ENCODE data around the gene ITGAL. TPM values are rescaled to one million over a fixed set of nuclear protein-coding genes. Genes with fewer than 3 reads are reported as not detected.
A peak's percentile ranks its signal among the peaks of the same experiment; 100 is the strongest.
"Not testable (repeated sequence)": the region's sequence is repeated elsewhere in the genome, so short reads cannot be mapped to it uniquely, and the experiment has no call there.

The ITGAL gene
- total RNA-seq, 2 experiments from 2014 or later = 458 to 471 TPM

DNA sequence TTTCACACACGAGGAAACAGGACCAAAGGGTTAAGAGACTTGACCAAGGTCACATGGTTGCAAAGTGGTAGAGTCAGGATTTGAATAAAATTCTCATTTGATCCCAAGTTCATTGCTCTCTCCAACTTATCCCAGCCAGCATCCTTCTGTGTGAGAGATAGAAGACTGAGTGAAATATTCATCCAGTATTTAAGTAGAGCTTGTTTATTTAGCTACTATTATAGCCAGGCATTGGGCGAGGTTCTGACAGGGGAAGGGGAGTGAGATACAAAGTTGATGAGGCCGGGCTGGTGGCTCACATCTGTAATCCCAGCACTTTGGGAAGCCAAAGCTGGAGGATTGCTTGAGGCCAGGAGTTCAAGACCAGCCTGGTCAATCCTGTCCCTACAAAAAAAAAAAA, 4.4 kb downstream of the ITGAL start:
- Mint-ChIP-seq H3K4me3 (no peak overlapping the region), H3K36me3 (ENCODE audit: low read depth) (peaks cover 77% of the 10 kb centered on the region), H3K27me3 (ENCODE audit: low read depth) (no peaks in the 10 kb centered on the region), H3K4me1 (ENCODE audit: low read depth) (peaks cover 60% of the 10 kb centered on the region), H3K27ac (peak overlapping the region; percentile 77), H3K9me3 (ENCODE audit: insufficient read depth) (no peaks in the 10 kb centered on the region)
- DNase-seq (no peak), ATAC-seq (no peak)
- ChIA-PET POLR2A (interaction anchor here (1.8 to 2.9 kb wide), 2 partner anchors 17 to 27 kb away, joined by 8 to 20 read pairs; no protein-coding TSS in a partner anchor), CTCF (interaction anchor here (1.2 to 10.5 kb wide), 3 partner anchors 10 to 47 kb away, joined by 3 to 139 read pairs (median 80); partner anchors contain the start of genes DCTPP1 and SEPHS2)

DNA sequence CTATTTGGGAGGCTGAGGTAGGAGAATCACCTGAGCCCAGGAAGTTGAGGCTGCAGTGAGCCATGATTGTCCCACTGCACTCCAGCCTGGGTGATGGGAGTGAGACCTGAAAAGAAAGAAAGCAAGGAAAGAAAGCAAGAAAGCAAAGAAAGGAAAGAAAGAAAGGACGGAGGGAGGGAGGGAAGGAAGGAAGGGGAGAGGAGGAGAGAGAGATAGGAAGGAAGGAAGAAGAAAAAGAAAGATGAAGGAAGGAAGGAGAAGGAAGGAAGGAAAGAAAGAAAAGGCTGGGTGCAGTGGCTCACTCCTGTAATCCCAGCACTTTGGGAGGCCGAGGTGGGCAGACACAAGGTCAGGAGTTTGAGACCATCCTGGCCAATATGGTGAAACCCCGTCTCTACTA, 5.2 kb downstream of the ITGAL start:
- peaks cover 62% of the 10 kb centered on the region for H3K4me1 Mint-ChIP-seq (ENCODE audit: low read depth)
- ChIA-PET CTCF (interaction anchor here (1.2 to 10.5 kb wide), 3 partner anchors 9 to 47 kb away, joined by 3 to 139 read pairs (median 80); partner anchors contain the start of genes DCTPP1 and SEPHS2), POLR2A (interaction anchor here (2.9 kb wide), 1 partner anchor 28 kb away, joined by 20 read pairs; no protein-coding TSS in a partner anchor)
- not testable (repeated sequence) for H3K27me3 Mint-ChIP-seq (ENCODE audit: low read depth); DNase-seq; ATAC-seq; H3K4me3 Mint-ChIP-seq; H3K9me3 Mint-ChIP-seq (ENCODE audit: insufficient read depth)
- H3K36me3 Mint-ChIP-seq (ENCODE audit: low read depth) = peaks cover 80% of the 10 kb centered on the region
- peak overlapping the region; percentile 77 for H3K27ac Mint-ChIP-seq

DNA sequence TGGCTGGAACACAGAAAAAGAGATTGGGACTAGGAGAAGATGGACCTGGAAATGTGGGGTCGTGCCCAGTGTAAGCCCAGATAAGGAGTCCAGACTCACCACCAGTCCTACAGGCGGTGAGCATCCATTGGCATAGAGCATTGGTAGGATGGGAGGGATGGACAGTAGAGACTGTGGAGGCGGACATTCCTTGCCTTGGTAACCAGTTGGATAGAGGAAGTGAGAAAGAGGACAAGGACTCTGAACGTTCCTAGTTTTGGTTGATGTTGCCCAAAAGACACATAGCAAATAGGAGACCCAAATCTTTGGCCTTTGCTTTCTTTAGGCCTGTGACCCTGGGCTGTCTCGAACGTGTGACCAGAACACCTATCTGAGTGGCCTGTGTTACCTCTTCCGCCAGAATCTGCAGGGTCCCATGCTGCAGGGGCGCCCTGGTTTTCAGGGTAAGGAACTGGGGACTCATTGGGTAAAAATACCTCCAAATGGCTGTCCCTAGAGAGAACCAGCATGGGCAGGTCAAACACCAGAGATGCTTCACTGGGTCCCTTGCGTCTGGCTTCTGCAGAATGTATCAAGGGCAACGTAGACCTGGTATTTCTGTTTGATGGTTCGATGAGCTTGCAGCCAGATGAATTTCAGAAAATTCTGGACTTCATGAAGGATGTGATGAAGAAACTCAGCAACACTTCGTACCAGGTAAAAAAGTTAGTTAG, 6.4 kb downstream of the ITGAL start:
- Mint-ChIP-seq H3K4me1 (ENCODE audit: low read depth) (peaks cover 70% of the 10 kb centered on the region), H3K9me3 (ENCODE audit: insufficient read depth) (no peaks in the 10 kb centered on the region), H3K27ac (peak overlapping the region; percentile 80), H3K36me3 (ENCODE audit: low read depth) (peaks cover 78% of the 10 kb centered on the region), H3K4me3 (peak overlapping the region; percentile 34), H3K27me3 (ENCODE audit: low read depth) (no peaks in the 10 kb centered on the region)
- ChIA-PET POLR2A (interaction anchor here (1.0 to 2.1 kb wide), 5 partner anchors 12 to 57 kb away, joined by 4 to 11 read pairs (median 6); no protein-coding TSS in a partner anchor), CTCF (interaction anchor here (1.4 to 3.7 kb wide), 3 partner anchors 29 to 136 kb away, joined by 3 to 20 read pairs (median 19); partner anchors contain the start of gene DCTPP1)
- DNase-seq (no peak), ATAC-seq (no peak)

DNA sequence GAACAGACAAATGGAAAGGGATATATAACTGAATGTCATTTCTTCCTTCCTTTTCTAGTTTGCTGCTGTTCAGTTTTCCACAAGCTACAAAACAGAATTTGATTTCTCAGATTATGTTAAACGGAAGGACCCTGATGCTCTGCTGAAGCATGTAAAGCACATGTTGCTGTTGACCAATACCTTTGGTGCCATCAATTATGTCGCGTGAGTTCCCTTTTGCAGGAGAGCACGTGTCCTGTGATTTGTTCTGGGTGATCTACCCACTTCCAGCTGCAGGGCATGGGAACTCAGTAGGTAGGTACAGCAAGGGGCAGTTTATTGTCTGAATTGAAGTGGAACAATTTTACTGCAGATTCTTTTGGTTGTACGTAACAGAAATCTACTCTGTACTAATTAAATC, 8.8 kb downstream of the ITGAL start:
- CTCF ChIA-PET = interaction anchor here (0.8 to 3.7 kb wide), 7 partner anchors 15 to 117 kb away, joined by 3 to 20 read pairs (median 5); partner anchors contain the start of genes DCTPP1 and SEPHS2
- no peaks in the 10 kb centered on the region for H3K27me3 Mint-ChIP-seq (ENCODE audit: low read depth)
- DNase-seq (no peak), ATAC-seq (no peak)
- peaks cover 76% of the 10 kb centered on the region for H3K36me3 Mint-ChIP-seq (ENCODE audit: low read depth)
- POLR2A ChIA-PET = interaction anchor here (0.6 to 2.0 kb wide), 11 partner anchors 9 to 129 kb away, joined by 3 to 8 read pairs (median 5); partner anchors contain the start of genes DCTPP1, ITGAL and ZNF689
- H3K4me3 Mint-ChIP-seq = no peak overlapping the region
- H3K9me3 Mint-ChIP-seq (ENCODE audit: insufficient read depth) = no peaks in the 10 kb centered on the region
- H3K27ac Mint-ChIP-seq = peak overlapping the region; percentile 52
- peaks cover 66% of the 10 kb centered on the region for H3K4me1 Mint-ChIP-seq (ENCODE audit: low read depth)

DNA sequence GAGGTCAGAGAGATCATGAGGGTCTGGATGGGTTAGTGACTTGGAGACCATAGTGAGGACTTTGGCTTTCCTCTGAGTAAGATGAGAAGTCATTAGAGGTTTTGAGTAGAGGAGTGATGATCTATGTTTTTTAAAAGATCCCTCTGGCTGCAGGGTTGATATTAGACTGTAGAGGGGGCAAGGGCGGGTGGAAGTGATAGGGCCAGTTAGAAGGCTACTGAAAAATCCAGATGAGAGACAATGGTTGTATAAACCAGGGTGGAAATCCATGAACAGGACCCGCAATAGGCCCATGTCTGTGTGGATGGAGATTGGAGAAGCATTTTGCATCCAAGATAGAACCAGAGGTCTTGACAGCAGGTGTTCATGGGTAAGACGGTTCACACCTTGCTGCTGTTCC, 9.8 kb downstream of the ITGAL start:
- ChIA-PET POLR2A (interaction anchor here (1.3 to 1.6 kb wide), 2 partner anchors 9 to 43 kb away, joined by 5 to 6 read pairs; no protein-coding TSS in a partner anchor), CTCF (interaction anchor here (1.1 to 3.6 kb wide), 4 partner anchors 9 to 52 kb away, joined by 3 to 20 read pairs (median 6); partner anchors contain the start of gene DCTPP1)
- peaks cover 74% of the 10 kb centered on the region for H3K36me3 Mint-ChIP-seq (ENCODE audit: low read depth)
- H3K9me3 Mint-ChIP-seq (ENCODE audit: insufficient read depth) = no peaks in the 10 kb centered on the region
- peaks cover 63% of the 10 kb centered on the region for H3K4me1 Mint-ChIP-seq (ENCODE audit: low read depth)
- no peaks in the 10 kb centered on the region for H3K27me3 Mint-ChIP-seq (ENCODE audit: low read depth)
- DNase-seq (no peak), ATAC-seq (no peak)
- H3K4me3 Mint-ChIP-seq = no peak overlapping the region
- H3K27ac Mint-ChIP-seq = peak overlapping the region; percentile 40

DNA sequence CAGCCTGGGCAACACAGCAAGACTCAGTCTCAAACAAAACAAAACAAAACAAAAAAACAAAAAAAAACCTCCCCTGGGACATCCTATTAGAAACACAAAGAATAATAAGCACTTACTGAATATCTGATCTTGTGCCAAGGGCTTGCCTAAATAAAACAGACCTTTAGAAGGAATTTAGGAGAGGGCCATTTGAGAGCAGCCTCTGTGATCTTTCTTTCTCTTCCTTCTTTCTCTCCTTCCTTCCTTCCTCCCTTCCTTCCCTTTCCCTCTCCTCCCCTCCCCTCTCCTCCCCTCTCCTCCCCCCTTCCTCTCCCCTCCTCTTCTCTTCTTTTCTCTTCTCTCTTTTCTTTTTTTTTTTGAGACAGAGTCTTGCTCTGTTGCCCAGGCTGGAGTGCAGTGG, 12.3 kb downstream of the ITGAL start:
- DNase-seq = no peak
- ATAC-seq = no peak

DNA sequence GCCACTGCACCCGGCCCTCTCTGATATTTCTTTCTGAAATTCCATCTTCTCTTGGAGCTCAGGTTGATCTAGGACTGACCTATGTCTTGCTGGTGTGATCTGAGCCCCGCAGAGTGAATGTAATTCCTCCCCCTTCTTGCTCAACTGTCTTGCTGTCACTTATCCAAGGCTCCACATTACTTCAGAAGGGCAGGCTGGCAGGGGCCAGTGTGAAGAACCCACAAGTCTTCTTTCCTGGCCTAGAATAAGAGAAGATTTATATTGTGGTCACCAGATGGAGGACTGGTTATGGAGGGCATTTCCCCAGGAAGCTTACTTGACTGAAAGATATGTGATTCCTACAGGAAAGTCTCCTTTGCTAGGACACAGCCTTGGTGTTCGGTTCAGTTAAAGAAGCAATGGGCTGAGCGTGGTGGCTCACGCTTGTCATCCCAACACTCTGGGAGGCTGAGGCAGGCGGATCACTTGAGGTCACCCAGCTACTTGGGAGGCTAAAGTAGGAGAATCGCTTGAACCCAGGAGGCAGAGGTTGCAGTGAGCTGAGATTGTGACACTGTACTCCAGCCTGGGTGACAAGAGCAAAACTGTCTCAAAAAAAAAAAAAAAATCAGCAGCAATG, 13.4 kb downstream of the ITGAL start:
- no peak for ATAC-seq
- DNase-seq = no peak
- Mint-ChIP-seq H3K27ac (peak overlapping the region; percentile 77), H3K27me3 (ENCODE audit: low read depth) (no peaks in the 10 kb centered on the region), H3K4me1 (ENCODE audit: low read depth) (peaks cover 64% of the 10 kb centered on the region), H3K36me3 (ENCODE audit: low read depth) (peaks cover 79% of the 10 kb centered on the region), H3K9me3 (ENCODE audit: insufficient read depth) (no peaks in the 10 kb centered on the region), H3K4me3 (no peak overlapping the region)
- ChIA-PET CTCF (interaction anchor here (1.0 to 1.3 kb wide), 3 partner anchors 9 to 38 kb away, joined by 3 to 4 read pairs (median 3); no protein-coding TSS in a partner anchor), POLR2A (interaction anchor here (1.6 to 1.9 kb wide), 2 partner anchors 9 to 13 kb away, joined by 5 to 6 read pairs; no protein-coding TSS in a partner anchor)

More for the DNA sequence above, 12.3 kb downstream of the ITGAL start:
- H3K36me3 Mint-ChIP-seq (ENCODE audit: low read depth) = peaks cover 78% of the 10 kb centered on the region
- H3K4me1 Mint-ChIP-seq (ENCODE audit: low read depth) = peaks cover 64% of the 10 kb centered on the region
- ChIA-PET CTCF (interaction anchor here (1.6 to 1.8 kb wide), 2 partner anchors 13 to 55 kb away, joined by 5 to 9 read pairs; partner anchors contain the start of genes DCTPP1 and ITGAL), POLR2A (interaction anchor here (0.6 to 1.2 kb wide), 3 partner anchors 10 to 77 kb away, joined by 3 to 6 read pairs (median 4); no protein-coding TSS in a partner anchor)
- H3K4me3 Mint-ChIP-seq = no peak overlapping the region
- H3K27me3 Mint-ChIP-seq (ENCODE audit: low read depth) = no peaks in the 10 kb centered on the region
- no peak overlapping the region for H3K27ac Mint-ChIP-seq
- H3K9me3 Mint-ChIP-seq (ENCODE audit: insufficient read depth) = no peaks in the 10 kb centered on the region

DNA sequence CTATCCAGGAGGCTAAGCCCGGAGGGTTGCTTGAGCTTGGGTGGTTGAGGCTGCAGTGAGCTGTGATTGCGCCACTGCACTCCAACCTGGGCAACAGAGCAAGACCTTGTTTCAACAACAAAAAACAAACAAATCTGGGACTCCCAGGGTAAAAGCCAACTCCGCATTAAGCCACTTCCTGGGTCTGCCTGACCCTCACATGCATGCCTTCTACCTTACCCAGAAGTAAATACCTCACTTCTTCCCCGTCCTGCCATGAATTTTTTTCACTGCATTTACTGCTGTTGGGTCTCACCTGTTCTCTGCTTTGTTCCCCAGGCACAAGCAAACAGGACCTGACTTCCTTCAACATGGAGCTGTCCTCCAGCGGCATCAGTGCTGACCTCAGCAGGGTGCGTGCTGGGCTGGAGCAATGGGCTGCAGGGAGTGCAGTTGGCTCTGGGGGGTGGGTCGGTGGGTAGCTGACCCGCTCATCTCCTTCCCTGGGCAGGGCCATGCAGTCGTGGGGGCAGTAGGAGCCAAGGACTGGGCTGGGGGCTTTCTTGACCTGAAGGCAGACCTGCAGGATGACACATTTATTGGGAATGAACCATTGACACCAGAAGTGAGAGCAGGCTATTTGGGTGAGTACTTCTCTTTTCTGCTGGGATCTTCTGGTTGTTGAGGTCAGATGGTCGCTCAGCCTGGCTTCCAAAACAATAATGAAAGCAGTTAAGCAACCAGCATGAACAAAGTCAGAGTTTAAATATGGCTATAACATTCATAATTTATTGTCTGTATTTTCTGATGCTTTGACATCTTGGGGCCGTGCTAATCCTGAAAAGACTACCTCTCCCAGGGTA, 16.4 kb downstream of the ITGAL start:
- peaks cover 73% of the 10 kb centered on the region for H3K36me3 Mint-ChIP-seq (ENCODE audit: low read depth)
- no peak for ATAC-seq
- peaks cover 57% of the 10 kb centered on the region for H3K4me1 Mint-ChIP-seq (ENCODE audit: low read depth)
- H3K4me3 Mint-ChIP-seq = no peak overlapping the region
- no peaks in the 10 kb centered on the region for H3K9me3 Mint-ChIP-seq (ENCODE audit: insufficient read depth)
- POLR2A ChIA-PET = interaction anchor here (0.5 to 2.5 kb wide), 10 partner anchors 9 to 76 kb away, joined by 3 to 20 read pairs (median 4); no protein-coding TSS in a partner anchor
- DNase-seq = no peak
- H3K27ac Mint-ChIP-seq = peak overlapping the region; percentile 60
- CTCF ChIA-PET = interaction anchor here (2.6 kb wide), 1 partner anchor 59 kb away, joined by 15 read pairs; the partner anchor contains the start of gene DCTPP1
- no peaks in the 10 kb centered on the region for H3K27me3 Mint-ChIP-seq (ENCODE audit: low read depth)

DNA sequence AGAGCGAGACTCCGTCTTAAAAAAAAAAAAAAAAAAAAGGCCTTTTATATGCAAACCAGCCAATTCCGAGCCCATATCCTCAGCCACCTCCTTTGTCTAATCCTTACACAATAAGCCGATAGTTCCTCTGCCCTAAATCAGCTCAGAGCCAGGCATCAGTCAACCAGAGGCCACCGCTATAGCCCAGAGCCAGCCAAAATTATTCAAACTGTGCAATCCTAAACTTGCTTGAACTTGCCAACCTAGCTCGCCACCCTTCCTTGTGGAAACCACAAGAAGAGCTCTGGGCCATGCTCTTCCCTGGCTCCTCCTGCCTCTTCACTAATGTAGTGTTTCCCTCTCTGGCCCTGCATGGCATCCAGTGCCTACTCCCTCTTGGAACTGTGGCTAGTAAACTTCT, 17.7 kb downstream of the ITGAL start:
- H3K27ac Mint-ChIP-seq = peak overlapping the region; percentile 37
- ChIA-PET CTCF (interaction anchor here (1.8 to 2.6 kb wide), 2 partner anchors 60 to 67 kb away, joined by 4 to 15 read pairs; partner anchors contain the start of gene DCTPP1), POLR2A (interaction anchor here (1.2 to 2.5 kb wide), 4 partner anchors 10 to 17 kb away, joined by 3 to 20 read pairs (median 7); no protein-coding TSS in a partner anchor)
- H3K27me3 Mint-ChIP-seq (ENCODE audit: low read depth) = no peaks in the 10 kb centered on the region
- peaks cover 73% of the 10 kb centered on the region for H3K36me3 Mint-ChIP-seq (ENCODE audit: low read depth)
- H3K9me3 Mint-ChIP-seq (ENCODE audit: insufficient read depth) = no peaks in the 10 kb centered on the region
- DNase-seq = no peak
- H3K4me1 Mint-ChIP-seq (ENCODE audit: low read depth) = peaks cover 56% of the 10 kb centered on the region
- no peak for ATAC-seq
- no peak overlapping the region for H3K4me3 Mint-ChIP-seq

DNA sequence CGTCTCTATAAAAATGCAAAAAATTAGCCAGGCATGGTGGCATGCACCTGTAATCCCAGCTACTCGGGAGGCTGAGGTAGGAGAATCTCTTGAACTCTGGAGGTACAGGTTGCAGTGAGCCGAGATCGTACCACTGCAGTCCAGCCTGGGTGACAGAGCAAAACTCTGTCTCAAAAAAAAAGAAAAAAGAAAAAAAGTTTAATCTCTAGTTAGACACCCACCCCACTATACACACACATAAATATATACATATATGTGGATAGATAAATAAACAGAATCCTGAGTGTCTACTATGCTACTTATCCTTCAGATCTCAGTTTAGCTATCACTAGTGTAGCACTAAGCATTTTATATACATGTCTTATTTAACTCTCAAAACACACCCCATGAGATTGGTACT, 18.7 kb downstream of the ITGAL start:
- DNase-seq (no peak), ATAC-seq (no peak)
- Mint-ChIP-seq H3K27me3 (ENCODE audit: low read depth) (no peaks in the 10 kb centered on the region), H3K27ac (peak overlapping the region; percentile 76), H3K9me3 (ENCODE audit: insufficient read depth) (no peaks in the 10 kb centered on the region), H3K4me1 (ENCODE audit: low read depth) (peaks cover 53% of the 10 kb centered on the region), H3K36me3 (ENCODE audit: low read depth) (peaks cover 72% of the 10 kb centered on the region), H3K4me3 (no peak overlapping the region)
- POLR2A ChIA-PET = interaction anchor here (0.6 to 1.6 kb wide), 6 partner anchors 8 to 43 kb away, joined by 3 to 11 read pairs (median 4); no protein-coding TSS in a partner anchor
- CTCF ChIA-PET = interaction anchor here (1.3 to 1.8 kb wide), 5 partner anchors 12 to 107 kb away, joined by 3 to 5 read pairs (median 4); partner anchors contain the start of gene DCTPP1
